Stimulated activated naive CD8-positive, alpha-beta T cell treated with anti-CD3 and anti-CD28 coated beads, Interleukin-15, Interleukin-2, amounts not matched to agents 100 U/mL and 50 U/mL, for 24 hours (primary cell): ENCODE data around the gene SEC14L1.

Source experiments
- ATAC-seq: fragments of 150-1000 bp; cut with Tn5 transposase; one replicate; pipeline ENCODE4 v1.10.0; 2021
- DNase-seq: peaks from one replicate; pipeline ENCODE4 v3.0.0; 2021

The SEC14L1 gene

DNA sequence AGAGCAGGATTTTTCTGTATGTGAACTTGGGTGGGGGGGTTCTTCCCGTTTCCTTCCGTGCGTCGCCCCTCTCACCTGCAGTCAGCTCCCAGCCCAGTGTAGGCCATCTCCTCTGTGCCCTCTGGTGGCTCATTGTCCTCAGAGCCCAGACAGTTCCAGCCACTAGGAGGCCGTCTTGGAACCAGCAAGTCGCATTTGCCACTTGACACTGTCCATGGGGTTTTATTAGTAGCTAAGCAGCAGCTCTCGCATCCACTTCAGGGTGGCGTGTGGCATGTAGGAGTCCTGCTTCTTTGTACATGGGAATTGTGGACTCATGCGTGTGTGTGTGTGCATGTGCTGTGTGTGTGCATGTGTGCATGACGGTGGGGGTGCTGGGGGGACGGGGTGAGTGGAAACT, 74.0 kb downstream of the SEC14L1 start:
- no peak for ATAC-seq
- DNase-seq: no peak

DNA sequence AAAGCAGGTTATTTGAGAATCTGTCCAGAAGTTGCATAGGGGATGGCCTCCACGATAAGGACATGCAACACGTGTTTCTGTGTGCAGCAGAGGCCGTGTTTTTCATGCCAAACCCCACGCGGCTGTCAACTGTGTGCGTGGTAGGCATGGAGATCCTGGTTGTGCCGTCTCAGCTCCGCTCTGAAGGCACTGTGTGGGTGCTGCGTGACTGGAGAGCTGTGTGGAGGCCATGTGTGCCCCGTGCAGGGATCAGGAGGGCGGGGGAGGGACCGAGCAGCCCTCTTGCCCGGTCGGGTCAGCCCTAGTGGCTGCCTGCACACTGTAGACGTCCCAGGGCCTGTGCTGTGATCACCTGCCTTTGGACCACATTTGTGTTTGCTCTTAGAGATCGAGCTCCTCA, 74.5 kb downstream of the SEC14L1 start:
- DNase-seq (no peak), ATAC-seq (no peak)

DNA sequence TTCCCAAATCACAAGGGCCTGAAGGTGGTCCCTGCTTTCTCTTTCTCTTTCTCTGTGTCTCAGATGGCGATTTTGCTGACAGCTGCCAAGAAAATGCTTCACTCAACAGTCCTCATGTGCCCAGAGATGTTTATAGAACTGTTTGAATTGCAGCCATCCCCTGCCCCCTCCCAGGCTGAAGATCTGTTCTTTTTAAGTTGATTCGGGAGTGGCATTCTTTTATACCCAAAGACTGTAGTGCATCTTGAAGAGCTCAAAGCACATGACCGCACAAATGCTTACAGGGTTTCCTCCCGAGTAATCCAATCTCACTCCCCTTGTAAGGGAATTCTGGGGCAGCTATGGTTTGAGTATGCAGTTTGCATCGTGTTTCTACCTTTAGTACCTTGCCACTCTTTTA, 75.7 kb downstream of the SEC14L1 start:
- DNase-seq (no peak), ATAC-seq (no peak)

DNA sequence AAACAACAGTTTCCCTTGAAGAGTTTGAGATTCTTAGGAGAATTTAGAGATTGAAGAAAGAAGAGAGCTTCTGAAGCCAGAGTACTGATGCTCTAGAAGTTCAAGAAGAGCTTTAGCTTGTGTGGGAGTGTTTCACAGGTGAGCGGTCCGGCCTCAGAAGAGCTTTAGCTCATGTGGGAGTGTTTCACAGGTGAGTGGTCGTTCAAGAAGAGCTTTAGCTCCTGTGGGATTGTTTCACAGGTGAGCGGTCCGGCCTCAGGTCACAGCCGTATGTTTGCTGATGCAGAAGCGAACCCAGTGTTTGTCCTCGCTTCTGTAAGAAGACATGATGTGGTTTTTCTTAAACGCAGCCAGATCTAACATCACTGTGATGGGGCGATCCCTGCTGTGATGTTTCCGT, 76.4 kb downstream of the SEC14L1 start:
- DNase-seq: no peak
- no peak for ATAC-seq

DNA sequence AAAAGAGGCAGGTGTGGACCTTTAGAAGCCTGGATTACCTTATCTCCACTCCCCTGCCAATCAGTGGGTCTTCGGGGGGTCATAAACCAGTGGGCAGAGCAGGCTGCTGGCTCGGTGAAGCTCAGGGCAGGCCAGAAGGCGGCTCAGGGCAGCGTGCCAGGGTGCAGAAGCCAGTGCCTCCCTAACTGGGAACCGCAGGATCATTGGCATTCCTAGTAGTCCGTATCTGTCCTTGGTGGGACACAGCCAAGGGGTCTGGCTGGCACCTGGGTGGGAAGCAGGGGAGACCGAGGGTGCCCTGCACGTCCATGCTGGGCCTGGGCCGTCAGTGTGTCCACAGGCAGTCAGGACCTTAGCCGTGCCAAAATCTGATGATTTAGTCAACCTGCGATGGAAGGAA, 76.8 kb downstream of the SEC14L1 start:
- ATAC-seq: no peak

DNA sequence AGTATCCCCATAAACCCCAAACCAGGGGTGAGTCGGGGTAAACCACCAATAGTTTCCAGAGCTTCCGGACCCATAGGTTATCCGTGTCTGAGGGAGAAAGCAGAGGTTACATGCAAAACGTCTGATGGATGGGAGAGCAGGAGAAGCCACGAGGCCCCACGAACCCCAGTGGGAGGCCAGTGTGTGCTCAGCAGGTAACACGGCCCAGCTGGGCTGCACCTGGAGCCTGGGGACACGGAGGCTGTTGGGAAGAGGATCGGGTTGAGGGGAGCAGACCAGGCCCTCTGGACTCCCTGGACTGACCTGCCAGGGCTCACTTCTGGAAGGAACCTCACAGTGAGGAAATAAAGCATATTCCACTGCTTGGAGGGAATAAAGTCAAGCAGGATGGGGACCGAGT, 78.1 kb downstream of the SEC14L1 start:
- DNase-seq: no peak
- no peak for ATAC-seq

More for the DNA sequence above, 76.8 kb downstream of the SEC14L1 start:
- DNase-seq: no peak

DNA sequence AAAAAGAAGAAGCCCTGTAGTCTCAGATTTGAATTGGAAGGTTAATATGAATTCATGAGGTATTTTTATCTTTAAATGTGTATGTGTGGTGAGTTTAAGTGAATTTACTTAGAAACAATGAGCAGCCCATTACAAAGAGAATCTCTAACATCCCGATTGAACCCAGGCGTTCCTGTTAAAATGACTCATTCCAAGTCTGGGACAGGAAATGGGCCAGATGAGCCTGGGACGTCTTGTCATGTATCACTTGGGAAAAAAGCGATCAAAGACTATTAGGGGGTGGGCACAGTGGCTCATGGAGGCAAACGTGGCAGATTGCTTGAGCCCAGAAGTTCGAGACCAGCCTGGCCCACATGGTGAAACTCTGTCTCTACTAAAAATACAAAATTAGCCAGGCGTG, 81.6 kb downstream of the SEC14L1 start:
- no peak for ATAC-seq
- no peak for DNase-seq

DNA sequence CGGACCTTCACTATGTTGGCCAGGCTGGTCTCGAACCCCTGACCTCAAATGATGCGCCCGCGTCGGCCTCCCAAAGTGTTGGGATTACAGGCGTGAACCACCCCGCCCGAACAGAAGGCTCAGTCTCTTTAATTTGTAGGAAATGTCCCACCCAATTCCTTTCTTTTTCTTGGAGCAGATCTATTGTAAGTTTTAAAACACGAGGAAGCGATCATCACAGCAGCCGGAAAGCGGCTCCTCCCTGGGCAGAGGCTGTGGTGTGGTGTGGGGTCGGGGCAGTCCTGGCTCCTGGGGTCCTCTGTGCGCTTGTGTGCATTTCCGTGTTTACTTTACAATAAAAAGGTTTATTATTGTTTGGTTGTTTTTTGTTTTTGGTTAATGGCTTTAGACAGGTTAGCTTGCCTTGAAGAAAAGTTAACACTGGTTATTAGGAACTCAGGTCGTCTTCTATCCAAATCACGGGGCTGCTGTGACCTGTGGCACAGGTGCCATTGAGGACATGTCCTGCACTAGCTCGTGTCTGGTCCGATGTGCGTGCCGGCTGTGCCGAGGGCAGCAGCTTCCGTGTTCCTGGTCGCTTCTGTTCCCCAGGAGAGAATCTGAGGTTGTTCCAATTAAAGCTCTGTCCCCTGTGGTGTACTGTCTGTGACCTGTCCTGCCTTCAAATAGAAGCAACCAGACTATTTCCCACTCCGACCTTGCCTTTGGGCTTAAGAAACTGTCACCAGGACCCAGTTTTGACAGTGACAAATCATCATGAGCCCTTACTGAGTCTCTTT, 83.1 kb downstream of the SEC14L1 start:
- ATAC-seq: no peak
- DNase-seq: no peak

DNA sequence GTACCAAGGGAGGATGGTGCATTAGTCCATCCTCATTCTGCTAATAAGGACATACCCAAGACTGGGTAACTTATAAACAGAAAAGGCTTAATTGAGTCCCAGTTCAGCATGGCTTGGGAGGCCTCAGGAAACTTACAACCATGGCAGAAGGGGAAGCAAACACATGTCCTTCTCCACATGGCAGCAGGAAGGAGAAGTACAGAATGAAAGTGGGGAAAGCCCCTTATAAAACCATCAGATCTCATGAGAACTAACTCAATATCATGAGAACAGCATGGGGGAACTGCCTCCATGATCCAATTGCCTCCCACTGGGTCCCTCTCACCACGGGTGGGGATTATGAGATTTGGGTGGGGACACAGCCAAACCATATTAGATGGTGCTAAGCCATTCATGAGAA, 84.5 kb downstream of the SEC14L1 start:
- no peak for DNase-seq
- ATAC-seq: no peak

DNA sequence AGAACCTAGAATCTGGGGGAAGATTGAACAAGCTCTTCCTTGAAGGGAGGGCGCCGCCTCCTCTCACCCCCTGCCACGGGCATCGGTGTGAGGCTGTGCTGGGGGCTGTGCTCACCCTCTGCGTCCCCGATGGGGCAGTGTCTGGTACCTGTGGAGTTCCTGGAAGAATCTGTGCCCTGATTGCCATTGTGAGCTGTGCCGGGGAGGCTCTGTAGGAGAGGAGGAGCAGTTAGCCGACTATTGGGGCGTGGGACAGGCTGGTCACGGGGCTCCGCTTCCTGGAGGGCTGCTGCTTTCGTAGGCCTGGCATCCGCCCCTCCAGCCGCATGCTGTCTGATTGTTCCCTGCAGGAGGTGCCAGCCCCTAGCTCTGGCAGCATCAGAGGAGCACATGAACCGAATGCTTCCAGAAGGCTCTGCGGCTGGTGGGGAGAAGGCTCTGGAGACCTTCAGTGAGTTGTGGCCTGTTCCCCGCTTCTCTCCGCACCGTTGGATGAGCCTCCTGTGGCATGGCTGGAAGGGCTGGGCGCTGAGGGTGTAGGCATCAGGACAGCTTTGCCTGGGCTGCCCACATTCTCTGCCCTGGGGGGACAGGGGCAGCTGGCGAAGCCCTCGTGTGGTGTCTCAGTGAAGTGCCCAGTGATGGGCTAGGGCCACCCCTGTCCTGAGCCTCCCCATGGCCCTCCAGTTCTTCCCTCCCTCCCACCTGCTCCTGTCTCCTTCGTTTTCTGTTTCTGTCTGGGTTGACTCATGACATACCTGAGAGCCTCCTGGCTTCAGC, 86.9 kb downstream of the SEC14L1 start:
- ATAC-seq: no peak

DNA sequence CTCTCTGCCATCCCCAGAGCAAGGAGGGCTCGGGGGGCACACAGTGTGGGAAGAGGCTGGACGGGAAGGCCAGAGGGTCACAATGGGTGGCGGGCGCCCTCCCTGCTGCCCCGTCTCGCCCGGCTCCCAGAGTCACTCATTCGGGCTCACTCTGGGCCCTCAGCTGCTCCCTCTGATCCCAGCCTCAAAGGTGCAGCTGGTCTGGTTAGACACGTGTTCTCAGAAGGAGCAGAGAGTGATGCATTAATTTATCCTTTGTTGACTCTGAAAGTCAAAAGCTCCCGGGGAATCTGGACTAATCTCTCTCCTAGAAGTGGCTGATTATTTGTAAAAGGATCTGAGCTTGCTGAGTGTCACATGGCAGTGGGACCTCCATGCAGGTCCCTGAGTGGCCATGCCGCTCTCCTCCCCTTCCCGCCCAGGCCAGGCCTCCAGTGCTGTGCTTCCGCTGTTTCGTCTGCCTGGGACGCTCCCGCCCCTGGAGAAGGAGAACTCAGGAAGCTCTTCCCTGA, 87.5 kb downstream of the SEC14L1 start:
- DNase-seq (no peak), ATAC-seq (no peak)

More for the DNA sequence above, 86.9 kb downstream of the SEC14L1 start:
- DNase-seq: no peak

DNA sequence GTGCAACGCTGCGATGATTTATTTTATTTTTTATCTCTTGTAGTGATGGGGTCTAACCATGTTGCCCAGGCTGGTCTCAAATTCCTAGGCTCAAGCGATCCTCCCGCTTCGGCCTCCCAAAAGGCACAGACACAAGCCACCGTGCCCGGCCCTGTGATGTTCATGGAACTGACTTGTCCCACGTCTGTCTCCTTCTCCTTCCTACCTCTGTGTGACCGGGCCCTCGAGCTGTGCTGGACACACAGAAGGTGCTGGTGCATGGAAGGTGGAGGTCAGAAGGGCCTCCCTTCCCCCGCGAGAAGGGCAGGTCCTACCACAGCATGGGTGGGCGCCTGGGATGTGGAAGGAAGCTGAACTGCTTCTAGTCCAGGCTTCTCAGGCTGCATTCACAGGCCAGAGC, 88.0 kb downstream of the SEC14L1 start:
- no peak for ATAC-seq
- DNase-seq: no peak

DNA sequence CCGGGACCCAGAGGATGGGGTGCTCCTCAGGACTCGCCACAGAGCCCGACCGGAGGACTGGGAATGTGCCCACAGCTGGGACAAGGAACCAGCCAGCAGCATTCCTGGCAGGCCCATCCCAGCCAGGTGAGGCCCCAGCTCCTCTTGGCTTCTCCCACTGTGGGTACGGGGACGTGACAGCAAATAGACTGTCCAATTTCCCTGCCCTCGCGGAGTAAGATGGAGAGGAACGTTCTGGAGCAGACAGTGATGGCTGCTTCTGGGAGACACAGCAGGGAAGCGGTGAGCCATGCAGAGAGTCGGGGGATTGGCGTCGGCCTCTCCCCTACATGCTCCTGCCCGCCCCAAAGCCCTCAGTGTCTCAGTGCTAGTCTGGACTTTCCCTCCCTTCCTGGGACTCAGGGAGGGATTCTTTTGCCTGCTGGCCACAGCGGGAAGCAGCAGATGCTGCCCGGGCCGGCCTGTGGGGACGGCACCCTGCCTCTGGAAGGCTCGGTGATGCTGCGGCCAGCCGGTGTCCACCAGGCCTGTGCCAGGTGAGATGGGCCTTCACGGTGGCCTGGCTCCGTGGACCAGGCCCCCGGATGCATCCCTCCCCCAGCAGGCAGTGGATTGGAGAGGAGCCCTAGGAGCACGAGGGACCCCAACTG, 89.1 kb downstream of the SEC14L1 start:
- no peak for DNase-seq
- no peak for ATAC-seq

DNA sequence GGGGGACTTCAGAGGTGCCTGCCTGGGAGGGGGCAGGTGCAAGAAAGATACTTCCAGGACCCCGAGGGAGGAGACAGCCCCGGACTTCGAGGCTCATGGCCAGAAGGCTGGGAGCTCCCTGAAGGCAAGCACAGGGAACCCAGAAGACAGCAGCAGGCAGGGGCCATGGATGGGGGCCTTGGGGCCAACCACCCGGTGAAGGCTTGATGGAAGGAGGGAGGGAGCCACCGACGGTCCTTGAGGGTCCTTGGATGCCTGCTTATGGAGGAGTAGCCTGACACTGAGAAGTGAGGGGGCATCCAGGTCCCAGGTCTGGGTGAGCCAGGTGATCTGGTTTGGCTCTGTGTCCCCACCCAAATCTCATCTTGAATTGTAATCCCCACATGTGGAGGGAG, 89.7 kb downstream of the SEC14L1 start:
- DNase-seq (no peak), ATAC-seq (no peak)

DNA sequence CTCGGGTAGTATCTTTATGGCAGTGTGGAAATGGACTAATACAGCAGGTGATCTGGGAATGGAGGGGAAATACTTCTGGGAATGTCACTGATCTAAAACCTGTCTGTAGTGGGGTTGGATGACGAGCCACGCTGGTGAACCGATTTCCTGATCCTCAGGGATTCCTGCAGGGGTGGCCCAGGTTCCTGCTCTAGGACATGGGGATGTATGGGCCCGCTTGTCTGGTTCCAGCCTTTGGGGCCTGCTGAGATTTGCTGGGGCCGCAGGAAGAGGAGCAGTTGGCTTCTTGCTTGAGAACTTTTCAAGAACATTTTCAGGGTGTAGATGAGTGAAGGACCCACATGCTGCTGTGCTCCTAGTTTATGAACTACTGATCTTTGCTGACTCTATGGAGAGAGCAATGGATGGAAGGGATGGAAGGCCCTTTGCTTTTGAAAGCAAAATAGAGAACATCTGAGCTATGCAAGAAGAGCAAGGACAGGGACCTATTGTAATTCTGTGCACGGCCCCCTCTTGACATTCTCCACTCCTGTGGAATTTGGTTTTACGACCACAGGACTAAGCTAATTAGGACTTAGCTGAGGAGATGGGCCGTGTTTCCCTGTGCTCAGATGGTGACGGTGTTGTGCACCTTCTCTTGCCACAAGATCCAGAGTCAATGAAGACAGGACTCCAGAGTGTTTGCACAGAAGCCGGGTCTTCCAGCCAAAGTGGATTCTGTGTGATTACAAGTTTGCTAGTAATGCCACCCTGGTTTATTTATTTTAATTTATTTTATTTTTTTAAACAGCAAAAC, 90.5 kb downstream of the SEC14L1 start:
- no peak for ATAC-seq
- DNase-seq: no peak

DNA sequence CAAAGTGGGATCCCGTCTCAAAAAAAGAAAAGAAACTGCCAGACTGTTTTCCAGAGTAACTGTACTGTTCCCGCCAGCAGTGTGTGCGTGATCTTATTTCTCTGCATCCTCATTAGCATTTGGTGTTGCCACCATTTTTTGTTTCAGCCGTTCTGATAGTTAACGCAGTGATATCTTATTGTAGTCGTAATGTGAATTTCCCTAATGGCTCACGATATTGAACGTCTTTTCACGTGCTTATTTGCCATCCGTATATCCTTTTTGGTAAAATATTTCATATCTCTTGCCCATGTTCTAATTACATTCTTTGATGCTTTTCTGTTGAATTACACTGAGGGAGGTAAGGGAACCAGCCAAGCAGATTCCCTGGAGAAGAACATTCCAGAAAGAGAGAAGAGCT, 92.4 kb downstream of the SEC14L1 start:
- no peak for DNase-seq
- no peak for ATAC-seq

DNA sequence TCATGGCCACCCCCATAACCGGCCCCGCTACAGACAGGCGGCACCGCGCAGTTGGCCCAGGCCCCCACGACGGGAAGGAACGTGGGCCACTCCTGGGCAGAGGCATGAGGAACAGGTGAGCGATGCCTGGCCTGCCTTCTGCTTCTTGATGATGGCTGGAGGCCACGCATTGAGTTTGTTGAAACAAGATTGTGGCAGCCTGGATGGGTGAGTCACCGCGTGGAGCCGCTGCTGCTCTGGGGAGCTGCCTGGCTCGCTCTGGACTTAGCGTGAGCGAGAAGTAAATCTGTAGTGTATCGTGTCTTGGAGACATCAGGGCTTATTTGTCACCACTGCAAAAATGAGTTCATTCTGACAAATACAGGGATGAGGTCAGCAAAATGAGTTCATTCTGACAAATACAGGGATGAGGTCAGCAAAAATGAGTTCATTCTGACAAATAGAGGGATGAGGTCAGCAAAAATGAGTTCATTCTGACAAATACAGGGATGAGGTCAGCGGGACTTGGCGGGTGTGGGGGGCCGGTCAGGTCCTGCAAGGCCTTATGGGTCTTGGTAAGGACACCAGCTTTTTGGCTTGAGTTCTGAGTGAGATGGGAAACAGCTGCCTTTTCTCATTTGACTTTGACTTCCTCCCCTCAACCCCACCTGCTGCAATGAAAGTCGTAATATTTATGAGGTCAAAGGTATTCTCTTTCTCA, 93.0 kb downstream of the SEC14L1 start:
- DNase-seq: no peak
- ATAC-seq: peak; percentile 51

DNA sequence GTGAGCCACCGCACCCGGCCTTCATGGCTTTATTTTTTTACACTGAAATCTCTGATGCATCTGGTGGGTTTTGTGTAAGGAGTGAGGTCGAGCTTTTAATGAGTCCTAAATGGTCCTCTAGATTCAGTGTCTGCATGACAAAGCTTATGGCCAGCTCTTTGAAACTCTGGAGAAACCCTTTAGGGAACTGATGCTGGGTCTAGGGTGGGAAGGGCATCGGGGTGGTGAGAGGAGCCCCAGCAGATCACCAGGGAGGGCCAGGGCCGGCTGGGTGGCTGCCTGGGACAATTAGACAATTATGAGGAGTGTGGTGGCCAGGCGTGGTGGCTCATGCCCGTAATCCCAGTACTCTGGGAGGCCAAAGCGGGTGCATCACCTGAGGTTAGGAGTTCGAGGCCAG, 93.9 kb downstream of the SEC14L1 start:
- ATAC-seq (no peak), DNase-seq (no peak)

DNA sequence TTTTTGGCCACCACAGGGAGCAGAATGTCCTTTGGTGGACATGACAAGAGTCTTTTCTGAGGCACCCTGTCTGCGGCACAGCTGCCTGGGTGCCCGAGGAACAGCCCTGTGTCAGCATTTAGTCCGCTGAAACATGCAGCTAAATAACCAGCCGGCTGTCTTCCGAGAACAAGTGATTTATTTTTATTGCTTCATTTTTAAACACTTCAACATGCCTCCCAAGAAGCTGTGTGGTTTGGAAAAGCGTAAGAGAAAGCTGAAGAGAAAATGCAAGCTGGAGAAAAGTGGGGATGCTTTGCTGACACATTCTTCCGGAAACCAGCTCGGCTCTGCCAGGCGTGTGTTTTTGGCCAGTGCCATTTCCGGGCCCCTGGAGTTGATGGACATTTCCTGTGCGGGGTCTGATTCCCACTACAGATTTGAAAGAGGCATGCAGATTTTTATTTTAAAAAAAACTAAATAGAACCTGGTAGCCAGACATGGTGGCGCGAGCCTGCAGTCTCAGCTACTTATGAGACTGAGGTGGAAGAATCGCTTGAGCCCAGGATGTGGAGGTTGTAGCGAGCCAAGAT, 94.7 kb downstream of the SEC14L1 start:
- DNase-seq (peak; percentile 46), ATAC-seq (peak; percentile 58)

DNA sequence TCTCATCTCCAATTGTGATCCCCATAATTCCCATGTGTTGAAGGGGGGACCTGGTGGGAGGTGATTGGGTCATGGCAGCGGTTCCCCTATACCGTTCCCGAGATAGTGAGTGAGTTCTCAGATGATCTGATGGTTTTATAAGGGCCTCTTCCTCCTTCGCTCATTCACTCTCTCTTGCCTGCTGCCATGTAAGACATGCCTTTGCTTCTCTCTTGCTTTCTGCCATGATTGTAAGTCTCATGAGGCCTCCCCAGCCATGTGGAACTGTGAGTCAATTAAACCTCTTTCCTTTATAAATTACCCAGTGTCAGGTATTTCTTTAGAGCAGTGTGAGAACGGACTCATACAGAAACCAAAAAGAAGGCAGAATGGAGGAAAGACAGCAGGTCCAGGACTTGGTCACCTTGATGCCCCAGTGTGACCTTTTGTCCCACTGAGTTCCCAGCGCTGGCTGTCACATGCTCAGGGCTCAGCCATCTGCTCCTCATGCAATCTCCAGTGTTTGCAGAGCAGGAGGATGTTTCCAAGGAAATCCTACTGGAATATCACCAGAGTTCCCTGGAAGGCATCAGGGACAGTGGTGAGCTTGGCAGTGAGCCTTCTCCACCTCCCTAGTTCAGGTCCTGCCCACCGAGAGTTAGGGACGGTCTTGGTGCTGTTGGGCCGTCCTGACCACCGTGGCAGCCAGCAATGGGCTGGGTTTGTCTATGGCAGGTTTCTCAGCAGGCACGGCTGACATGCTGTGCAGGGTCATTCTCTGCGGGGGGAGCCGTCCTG, 96.7 kb downstream of the SEC14L1 start:
- no peak for ATAC-seq
- DNase-seq: no peak
